DMS53 (cell line): Measurements from ENCODE around the gene FNIP1.
"Not testable (repeated sequence)": the region's sequence is repeated elsewhere in the genome, so short reads cannot be mapped to it uniquely, and the experiment has no call there.

Source experiments
- DNase-seq: peaks from one replicate; lab custom pipeline; 2025; lab: John Stamatoyannopoulos, UW

FNIP1 gene

GRCh38 chr5:131607903-131608540, 188.8 kb downstream of the FNIP1 start:
- DNase-seq: no peak

GRCh38 chr5:131607418-131607817, 189.4 kb downstream of the FNIP1 start:
- DNase-seq: no peak

GRCh38 chr5:131605086-131605485, 191.7 kb downstream of the FNIP1 start:
- DNase-seq: no peak

- DNase-seq: no peak
These were observed 201.5 kb downstream of the FNIP1 start for GRCh38 chr5:131595088-131596033.

- no peak for DNase-seq
These were observed 202.9 kb downstream of the FNIP1 start for GRCh38 chr5:131593921-131594320.

GRCh38 chr5:131593436-131593835, 203.4 kb downstream of the FNIP1 start:
- DNase-seq: not testable (repeated sequence)
